ENCODE measurements around the gene SLC38A9. TPM values are rescaled to one million over a fixed set of nuclear protein-coding genes. Genes with fewer than 3 reads are reported as not detected.

The SLC38A9 gene
- total and polyA plus RNA-seq, 10 donors, result 7.9 to 45.0 (median 27.5) TPM

- Histone ChIP-seq H3K27ac (no peak overlapping the region), H3K27me3 (replicated peaks in 1 of 7) (no peaks in the 10 kb centered on the region), H3K36me3 (peaks cover 0 to 91% (median 11%) of the 10 kb centered on the region in 6 donors), H3K4me3 (no peak overlapping the region), H3K9me3 (no peaks in the 10 kb centered on the region), H3K4me1 (no peaks in the 10 kb centered on the region)
- WGBS, 5 donors, result 83 to 95% (median 89%) methylated on average over 8 of the region's 8 CpGs
- intact Hi-C loops (cut with DNase I; ENCODE audit: low total_unique reads), result no loop called here
- TF ChIP-seq POLR2AphosphoS5 (IDR thresholded peaks at IDR 0.05), result no peak
- no peak for DNase-seq
Observed at GRCh38 chr5:55665065-55665464, 47.1 kb downstream of the SLC38A9 start.

- Histone ChIP-seq H3K27ac (no peak overlapping the region), H3K4me1 (no peaks in the 10 kb centered on the region), H3K36me3 (peaks cover 0 to 68% (median 7%) of the 10 kb centered on the region in 6 donors), H3K9me3 (no peaks in the 10 kb centered on the region), H3K4me3 (no peak overlapping the region), H3K27me3 (replicated peaks in 1 of 7) (no peaks in the 10 kb centered on the region)
- DNase-seq, result no peak
- no peak for TF ChIP-seq POLR2A (IDR thresholded peaks at IDR 0.05)
- no peak for TF ChIP-seq CTCF (IDR thresholded peaks at IDR 0.05 in 8 of 11, conservative IDR thresholded peaks at IDR 0.05 in 3 of 11)
- TF ChIP-seq POLR2AphosphoS5 (IDR thresholded peaks at IDR 0.05), result no peak
- 83 to 87% (median 83%) methylated on average over 2 of the region's 2 CpGs for WGBS, 5 donors
- intact Hi-C loops (cut with DNase I; ENCODE audit: low total_unique reads), result no loop called here
Observed at GRCh38 chr5:55657443-55657842, 54.7 kb downstream of the SLC38A9 start.

GRCh38 chr5:55650386-55650785 is 61.7 kb downstream of the SLC38A9 start:
- H3K4me3 ChIP-seq, result no peak overlapping the region
- intact Hi-C loops (cut with DNase I; ENCODE audit: low total_unique reads), result no loop called here
- no peak overlapping the region for H3K27ac ChIP-seq
- peaks cover 0 to 83% (median 14%) of the 10 kb centered on the region in 6 donors for H3K36me3 ChIP-seq
- H3K27me3 ChIP-seq (replicated peaks in 1 of 7), result no peaks in the 10 kb centered on the region
- H3K4me1 ChIP-seq, result no peaks in the 10 kb centered on the region
- TF ChIP-seq CTCF (IDR thresholded peaks at IDR 0.05 in 8 of 11, conservative IDR thresholded peaks at IDR 0.05 in 3 of 11) (no peak), POLR2A (IDR thresholded peaks at IDR 0.05) (no peak), POLR2AphosphoS5 (IDR thresholded peaks at IDR 0.05) (no peak)
- WGBS, 5 donors, result 25 to 36% (median 32%) methylated on average over 3 of the region's 3 CpGs
- DNase-seq, result no peak
- no peaks in the 10 kb centered on the region for H3K9me3 ChIP-seq

GRCh38 chr5:55649963-55650362 is 62.2 kb downstream of the SLC38A9 start:
- TF ChIP-seq POLR2AphosphoS5 (IDR thresholded peaks at IDR 0.05), result no peak
- no peak for TF ChIP-seq CTCF (IDR thresholded peaks at IDR 0.05 in 8 of 11, conservative IDR thresholded peaks at IDR 0.05 in 3 of 11)
- TF ChIP-seq POLR2A (IDR thresholded peaks at IDR 0.05), result no peak
- no peak for DNase-seq
- no peak overlapping the region for H3K4me3 ChIP-seq
- no peaks in the 10 kb centered on the region for H3K4me1 ChIP-seq
- no peaks in the 10 kb centered on the region for H3K27me3 ChIP-seq (replicated peaks in 1 of 7)
- intact Hi-C loops (cut with DNase I; ENCODE audit: low total_unique reads), result no loop called here
- H3K27ac ChIP-seq, result no peak overlapping the region
- peaks cover 2 to 83% (median 17%) of the 10 kb centered on the region in 6 donors for H3K36me3 ChIP-seq
- no peaks in the 10 kb centered on the region for H3K9me3 ChIP-seq

GRCh38 chr5:55645304-55645703 is 66.8 kb downstream of the SLC38A9 start:
- Histone ChIP-seq H3K36me3 (peaks cover 0 to 75% (median 14%) of the 10 kb centered on the region in 6 donors), H3K27ac (no peak overlapping the region), H3K4me3 (no peak overlapping the region), H3K27me3 (replicated peaks in 1 of 7) (no peaks in the 10 kb centered on the region), H3K4me1 (no peaks in the 10 kb centered on the region), H3K9me3 (no peaks in the 10 kb centered on the region)
- intact Hi-C loops (cut with DNase I; ENCODE audit: low total_unique reads), result no loop called here
- no peak for TF ChIP-seq POLR2AphosphoS5 (IDR thresholded peaks at IDR 0.05)
- no peak for TF ChIP-seq CTCF (IDR thresholded peaks at IDR 0.05 in 8 of 11, conservative IDR thresholded peaks at IDR 0.05 in 3 of 11)
- TF ChIP-seq POLR2A (IDR thresholded peaks at IDR 0.05), result no peak
- 94 to 99% (median 96%) methylated on average over 3 of the region's 3 CpGs for WGBS, 5 donors
- no peak for DNase-seq

Measured in spleen (tissue), 11 donors.